ENCODE results near the gene CDC6.
A peak's percentile ranks its signal among the peaks of the same experiment; 100 is the strongest.

CDC6 gene

GRCh38 chr17:40312131-40312731 lies 24.6 kb downstream of the CDC6 start:
- no peak for DNase-seq

- DNase-seq: no peak
These were observed 25.4 kb downstream of the CDC6 start for GRCh38 chr17:40312893-40313667.

DNA sequence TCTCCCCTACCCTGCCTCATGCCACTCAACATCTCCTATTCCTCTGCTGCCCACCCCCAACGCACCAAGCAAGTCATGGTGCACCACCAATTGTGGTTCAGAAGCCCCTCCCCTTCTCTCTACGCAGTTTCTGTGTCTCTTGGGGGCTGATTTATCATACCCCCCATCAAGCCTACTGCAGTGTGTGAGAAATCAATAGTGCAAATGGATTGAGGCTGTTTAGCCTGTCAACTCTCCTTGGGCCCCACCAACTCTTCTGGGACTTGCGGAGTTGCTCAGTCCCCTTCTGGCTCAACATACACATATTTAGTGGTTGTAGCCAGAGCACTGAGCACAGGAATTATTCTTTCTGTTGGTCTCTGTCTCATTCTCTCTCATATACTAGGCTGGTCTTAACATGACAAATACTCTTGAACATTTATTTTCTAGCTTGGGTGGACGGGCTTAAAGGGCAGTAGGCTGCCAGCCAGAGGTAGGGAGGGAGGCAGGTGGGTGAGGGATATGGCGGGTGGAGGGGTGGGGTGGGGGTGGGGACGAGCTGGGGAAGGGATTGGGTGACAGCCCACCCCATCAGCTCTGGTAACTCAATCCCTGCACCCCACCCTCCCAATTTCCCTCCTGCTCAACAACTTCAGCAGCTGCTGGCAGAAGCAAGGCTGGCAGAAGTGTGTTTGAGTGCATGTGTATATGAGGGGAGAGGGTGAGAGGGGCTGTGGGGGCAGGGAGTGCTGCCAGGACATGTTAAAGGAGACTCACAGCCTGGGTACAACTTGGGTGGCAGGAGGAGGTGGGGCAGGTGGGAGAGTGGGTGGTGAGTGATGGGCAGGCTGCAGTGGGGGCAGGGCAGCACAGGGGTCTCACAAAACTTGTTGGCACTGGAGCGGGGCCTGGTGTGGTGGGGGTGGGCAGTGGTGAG lies 26.2 kb downstream of the CDC6 start:
- no peak for DNase-seq

DNA sequence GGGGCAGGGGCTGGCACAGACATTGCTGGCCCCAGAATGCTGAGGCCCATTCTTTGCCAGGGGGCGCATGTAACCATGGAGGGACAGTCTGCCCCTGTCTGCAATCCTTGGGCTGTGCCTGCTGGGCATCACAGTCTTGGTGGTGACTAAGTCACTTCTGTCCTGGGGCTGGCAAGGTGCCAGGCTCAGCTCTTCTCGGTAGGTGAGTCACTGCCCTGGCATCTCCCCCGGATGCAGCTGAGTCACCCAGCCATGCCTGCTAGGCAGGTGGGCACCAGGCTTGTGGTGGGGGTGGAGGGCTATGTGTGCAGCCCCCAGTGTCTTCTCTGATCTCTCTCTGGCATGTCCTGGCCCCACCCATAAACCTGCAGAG lies 26.9 kb downstream of the CDC6 start:
- no peak for DNase-seq

DNA sequence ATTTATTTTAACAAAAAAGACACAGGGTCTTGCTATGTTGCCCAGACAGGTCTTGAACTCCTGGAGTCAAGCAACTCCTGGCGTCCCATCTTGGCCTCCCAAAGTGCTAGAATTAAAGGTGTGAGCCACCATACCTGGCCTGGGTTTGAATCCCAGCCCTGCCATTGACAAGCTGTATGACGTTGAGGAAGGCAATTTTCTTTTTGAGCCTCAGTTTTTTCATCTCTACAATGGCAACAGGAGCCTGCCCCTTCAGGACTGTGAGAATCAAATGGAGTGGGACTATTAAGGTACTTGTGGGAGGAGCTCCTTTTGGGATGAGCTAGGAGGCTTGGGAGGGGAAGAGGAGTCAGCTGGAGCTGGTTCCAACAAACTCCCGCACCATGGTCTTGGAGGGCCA lies 27.5 kb downstream of the CDC6 start:
- no peak for DNase-seq

- DNase-seq: no peak
These were observed 28.2 kb downstream of the CDC6 start for GRCh38 chr17:40315678-40316570.

GRCh38 chr17:40316571-40317344 lies 29.1 kb downstream of the CDC6 start:
- DNase-seq: no peak

GRCh38 chr17:40317345-40317873 lies 29.7 kb downstream of the CDC6 start:
- no peak for DNase-seq

GRCh38 chr17:40317880-40318829 lies 30.5 kb downstream of the CDC6 start:
- DNase-seq: peak; percentile 85 to 88

- no peak for DNase-seq
These were observed 31.2 kb downstream of the CDC6 start for GRCh38 chr17:40318830-40319391.

DNA sequence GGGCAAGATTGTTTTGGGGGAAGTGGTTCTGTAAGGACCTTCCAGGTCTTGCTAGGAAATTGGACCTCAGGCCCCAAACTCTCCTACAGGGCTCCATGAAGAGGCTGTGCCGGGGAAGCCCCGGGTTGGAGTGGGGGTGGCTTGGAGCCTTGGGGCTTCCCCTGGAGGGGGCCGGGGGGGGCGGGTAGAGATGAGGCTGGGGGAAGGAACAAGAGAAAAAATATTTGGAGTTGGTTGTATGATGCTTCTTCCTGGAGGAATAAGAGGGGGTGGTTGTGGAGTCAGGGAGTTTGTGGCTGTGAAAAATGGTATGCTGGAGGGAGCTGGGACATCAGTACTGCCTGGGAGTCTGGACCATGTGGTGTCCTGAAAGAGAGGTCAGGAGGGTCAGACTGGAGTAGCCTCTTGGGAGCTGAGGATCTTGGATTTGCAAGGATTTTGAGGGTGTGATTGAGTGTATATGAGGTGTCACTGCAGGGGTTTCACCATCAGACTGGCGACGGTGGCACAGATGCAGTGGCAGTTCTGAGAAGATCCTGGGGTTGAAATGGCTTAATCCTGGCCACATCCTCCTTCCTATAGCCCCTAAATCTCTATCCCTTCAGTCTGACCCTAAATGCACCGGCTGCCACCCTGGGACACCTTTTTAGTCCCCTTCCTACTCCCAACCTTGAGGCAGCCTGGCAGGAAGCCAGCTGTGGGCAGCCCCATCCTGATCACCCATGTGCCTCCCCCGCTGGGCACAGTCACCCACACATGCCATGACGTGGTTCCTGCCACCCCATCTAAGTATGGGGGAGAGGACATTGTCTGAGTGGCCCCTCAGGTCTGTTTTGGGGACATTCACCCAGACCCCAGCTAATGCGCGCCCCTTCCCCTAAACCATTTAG lies 32.2 kb downstream of the CDC6 start:
- no peak for DNase-seq

- no peak for DNase-seq
These were observed 33.3 kb downstream of the CDC6 start for GRCh38 chr17:40320756-40321523.

- no peak for DNase-seq
These were observed 33.8 kb downstream of the CDC6 start for GRCh38 chr17:40321524-40321929.

DNA sequence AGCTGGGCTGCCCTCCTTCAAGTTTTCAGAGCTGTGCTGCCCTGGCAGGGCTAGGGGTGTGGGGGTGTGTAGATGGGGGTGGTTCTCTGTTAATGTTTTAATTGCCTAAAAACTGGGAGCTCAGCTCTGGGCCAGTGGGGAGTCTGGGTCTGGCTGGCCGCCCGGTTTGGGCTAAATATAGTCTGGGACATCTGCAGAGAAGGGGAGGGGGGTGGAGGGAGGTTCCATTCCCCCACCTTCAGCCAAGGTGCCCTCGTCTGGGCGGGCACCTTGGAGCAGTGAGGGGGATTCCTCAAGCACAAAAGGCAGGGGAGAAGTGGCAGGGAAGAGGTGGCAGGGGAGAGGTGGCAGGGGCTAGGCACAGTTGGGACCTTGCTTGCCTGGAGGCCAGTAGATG lies 34.3 kb downstream of the CDC6 start:
- DNase-seq: no peak

DNA sequence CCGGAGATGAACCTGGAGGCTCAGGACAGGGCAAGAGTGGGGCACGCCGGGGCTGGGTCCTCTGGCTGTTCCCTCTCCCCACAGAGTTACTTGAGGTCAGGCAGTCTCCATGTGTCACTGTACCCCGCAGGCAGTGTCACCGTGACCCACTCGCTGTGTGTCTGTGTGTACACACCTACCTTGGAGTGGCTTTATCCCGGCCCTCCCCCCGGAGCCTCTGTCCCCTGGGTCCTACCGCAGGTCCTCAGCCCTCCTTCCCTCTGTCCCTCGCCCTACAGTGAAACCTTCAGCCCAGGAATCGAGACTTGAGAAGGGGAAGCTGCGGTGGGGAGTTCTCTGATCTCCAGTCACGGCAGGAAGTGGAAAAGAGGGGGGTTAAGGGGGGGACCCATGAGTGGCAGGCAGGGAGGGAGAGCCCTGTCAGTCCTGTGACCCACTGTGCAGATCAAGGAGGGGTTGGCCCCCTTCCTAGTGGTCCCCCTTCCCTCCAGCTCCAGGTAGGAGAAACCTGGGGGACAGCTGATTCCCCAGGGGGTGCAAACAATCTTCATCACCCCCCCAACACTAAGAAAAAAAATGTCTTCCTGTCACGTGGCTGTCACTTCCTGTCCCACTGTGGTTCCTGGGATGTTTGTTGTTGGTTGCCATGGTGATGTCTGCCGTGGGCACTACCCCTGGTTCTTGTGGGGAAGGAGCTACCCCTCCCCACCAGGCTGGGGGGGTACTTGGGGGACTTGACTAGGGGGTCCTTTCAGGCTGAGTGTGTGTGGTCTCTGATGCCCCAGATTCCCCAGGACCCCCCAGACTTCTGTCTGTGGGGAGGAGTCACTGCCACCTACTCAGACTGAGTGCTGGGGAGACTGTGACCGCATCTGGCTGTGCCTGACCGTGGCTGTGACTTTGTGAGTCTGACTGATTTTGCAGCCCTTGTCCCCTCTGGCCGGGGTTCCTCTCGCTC lies 35.0 kb downstream of the CDC6 start:
- DNase-seq: no peak

Measured in NCI-H1930 (cell line).